HEK293T (cell line): ENCODE measurements around the gene SERPINE1.

Source experiments
- CTCF ChIA-PET: fragments of 350-600 bp; formaldehyde crosslinking; extraction: SDS; loops from one replicate; lab custom pipeline; 2021; ENCODE audit warnings: antibody characterized with exemption, inconsistent platforms; lab: Yijun Ruan, JAX
- POLR2A ChIA-PET: fragments of 350-600 bp; formaldehyde crosslinking; extraction: SDS; loops from one replicate; lab custom pipeline; 2020; ENCODE audit warnings: antibody characterized with exemption, inconsistent platforms; lab: Yijun Ruan, JAX
- DNase-seq: peaks from one replicate; pipeline ENCODE4 v3.0.0; 2012; ENCODE audit warnings: mixed read lengths; ENCODE audit errors: extremely low spot score
- ARNT ChIP-seq: fragments of 450-650 bp; IDR thresholded peaks from 2 replicates; pipeline ENCODE4 v1.6.1; 2017; ENCODE audit warnings: mild to moderate bottlenecking
- BHLHE40 ChIP-seq: fragments of 450-650 bp; IDR thresholded peaks from 2 replicates; pipeline ENCODE4 v1.6.1; 2016; ENCODE audit warnings: mild to moderate bottlenecking, moderate library complexity, borderline replicate concordance
- CTBP1 ChIP-seq: fragments of 450-650 bp; IDR thresholded peaks from 2 replicates; pipeline ENCODE4 v1.6.1; 2016; ENCODE audit warnings: borderline replicate concordance
- ELF4 ChIP-seq: fragments of 450-650 bp; IDR thresholded peaks from 2 replicates; pipeline ENCODE4 v1.6.1; 2017; ENCODE audit warnings: antibody characterized with exemption
- FOXA1 ChIP-seq: fragments of 450-650 bp; IDR thresholded peaks from 2 replicates; pipeline ENCODE4 v1.6.1; 2016; ENCODE audit warnings: mild to moderate bottlenecking
- FOXK2 ChIP-seq: fragments of 450-650 bp; IDR thresholded peaks from 2 replicates; pipeline ENCODE4 v1.6.1; 2016; ENCODE audit warnings: mild to moderate bottlenecking
- FOXM1 ChIP-seq: fragments of 450-650 bp; IDR thresholded peaks from 2 replicates; pipeline ENCODE4 v1.6.1; 2017; ENCODE audit warnings: mild to moderate bottlenecking, borderline replicate concordance
- HDGF ChIP-seq: fragments of 450-650 bp; IDR thresholded peaks from 2 replicates; pipeline ENCODE4 v1.6.1; 2017; ENCODE audit warnings: antibody characterized with exemption, borderline replicate concordance
- L3MBTL2 ChIP-seq: fragments of 450-650 bp; conservative IDR thresholded peaks from 2 replicates; pipeline ENCODE4 v1.6.1; 2016; ENCODE audit warnings: mild to moderate bottlenecking
- LEF1 ChIP-seq: fragments of 450-650 bp; IDR thresholded peaks from 2 replicates; pipeline ENCODE4 v1.6.1; 2017; ENCODE audit warnings: mild to moderate bottlenecking, borderline replicate concordance
- NFRKB ChIP-seq: fragments of 450-650 bp; IDR thresholded peaks from 2 replicates; pipeline ENCODE4 v1.6.1; 2016; ENCODE audit warnings: mild to moderate bottlenecking, moderate library complexity
- SP1 ChIP-seq: fragments of 450-650 bp; IDR thresholded peaks from 2 replicates; pipeline ENCODE4 v1.6.1; 2017
- SUZ12 ChIP-seq: fragments of 450-650 bp; IDR thresholded peaks from 2 replicates; pipeline ENCODE4 v1.6.1; 2016; ENCODE audit warnings: mild to moderate bottlenecking
- TARDBP ChIP-seq: fragments of 450-650 bp; IDR thresholded peaks from 2 replicates; pipeline ENCODE4 v1.6.1; 2016
- ZNF384 ChIP-seq: fragments of 450-650 bp; IDR thresholded peaks from 2 replicates; pipeline ENCODE4 v1.6.1; 2016
- TF ChIP-seq, protein P1 (sequence below): fragments of 450-650 bp; IDR thresholded peaks from 2 replicates; pipeline ENCODE4 v1.6.1; 2016

SERPINE1 gene

GRCh38 chr7:101094791-101095375 is 32.0 kb upstream of the SERPINE1 start:
- peak; percentile 73 for DNase-seq
- TF ChIP-seq ZNF384 (peak; percentile 97), LEF1 (no peak)
- POLR2A ChIA-PET: interaction anchor here (0.7 to 0.9 kb wide), 2 partner anchors 10 to 127 kb away, joined by 3 read pairs; partner anchors contain the start of gene TRIM56
- CTCF ChIA-PET: interaction anchor here (0.5 to 1.9 kb wide), 4 partner anchors 10 to 454 kb away, joined by 4 to 7 read pairs (median 5); partner anchors contain the start of gene TRIM56

DNA sequence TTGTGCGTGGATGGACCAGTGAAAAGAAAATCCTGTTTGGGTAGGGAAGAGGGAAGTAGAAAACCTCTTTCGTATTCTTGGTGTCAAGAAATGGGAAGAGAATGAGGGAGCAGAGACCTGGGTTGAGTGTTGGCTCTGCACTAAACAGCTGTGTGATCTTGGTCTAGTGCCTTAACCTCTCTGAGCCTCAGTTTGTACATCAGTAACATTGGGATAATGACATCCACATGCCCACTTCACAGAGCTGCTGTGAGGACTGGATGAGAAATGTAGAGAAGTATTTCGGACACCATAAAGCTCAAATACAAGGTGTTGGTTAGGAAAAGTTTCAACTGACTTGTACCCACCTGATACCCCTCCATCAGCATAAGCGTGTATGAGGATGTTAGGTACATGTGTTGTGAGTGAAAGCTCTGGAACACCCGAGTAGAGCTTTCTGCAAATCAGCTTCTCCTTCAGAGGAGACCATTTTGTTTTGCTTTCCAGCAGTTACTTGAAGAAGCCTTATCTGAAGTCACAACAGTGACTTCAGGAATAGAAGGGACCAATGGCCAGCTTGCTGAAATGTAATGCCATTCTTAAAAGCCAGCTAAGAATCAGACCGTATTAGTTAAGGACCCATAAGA is 30.5 kb upstream of the SERPINE1 start:
- ChIA-PET POLR2A (interaction anchor here (1.2 to 1.6 kb wide), 2 partner anchors 11 to 12 kb away, joined by 3 to 5 read pairs; partner anchors contain the start of gene TRIM56), CTCF (interaction anchor here (1.1 to 1.9 kb wide), 2 partner anchors 44 to 48 kb away, joined by 3 to 4 read pairs; no protein-coding TSS in a partner anchor)
- no peak for DNase-seq
- no peak for TF ChIP-seq TARDBP
- TF ChIP-seq SUZ12: no peak
- TF ChIP-seq FOXA1: no peak
- TF ChIP-seq ARNT: no peak
- no peak for TF ChIP-seq FOXK2
- no peak for TF ChIP-seq L3MBTL2
- no peak for TF ChIP-seq ZNF384
- no peak for TF ChIP-seq ELF4
- no peak for TF ChIP-seq SP1

DNA sequence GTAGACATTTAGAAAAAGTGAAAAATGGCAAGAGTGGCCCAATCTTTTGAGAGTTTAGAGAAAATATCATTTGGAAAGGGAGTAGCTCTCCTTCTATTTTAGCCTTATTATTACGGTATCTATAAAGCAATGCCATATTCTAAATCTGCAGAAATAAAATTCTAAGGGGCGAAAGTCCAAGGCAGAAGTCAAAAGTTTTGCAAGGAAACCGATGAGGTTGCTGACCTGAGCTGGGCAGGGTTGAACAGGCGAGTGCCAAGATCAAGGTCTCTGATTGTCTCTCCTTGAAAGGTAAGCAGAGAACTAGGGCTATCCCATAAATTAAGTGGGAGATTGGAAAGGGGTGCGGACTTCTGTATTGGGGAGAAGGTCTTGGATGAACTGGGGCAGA is 30.0 kb upstream of the SERPINE1 start:
- CTCF ChIA-PET: interaction anchor here (1.1 to 1.9 kb wide), 2 partner anchors 44 to 47 kb away, joined by 3 to 4 read pairs; no protein-coding TSS in a partner anchor
- DNase-seq: no peak
- no peak for TF ChIP-seq SP1
- TF ChIP-seq, protein P1, sequence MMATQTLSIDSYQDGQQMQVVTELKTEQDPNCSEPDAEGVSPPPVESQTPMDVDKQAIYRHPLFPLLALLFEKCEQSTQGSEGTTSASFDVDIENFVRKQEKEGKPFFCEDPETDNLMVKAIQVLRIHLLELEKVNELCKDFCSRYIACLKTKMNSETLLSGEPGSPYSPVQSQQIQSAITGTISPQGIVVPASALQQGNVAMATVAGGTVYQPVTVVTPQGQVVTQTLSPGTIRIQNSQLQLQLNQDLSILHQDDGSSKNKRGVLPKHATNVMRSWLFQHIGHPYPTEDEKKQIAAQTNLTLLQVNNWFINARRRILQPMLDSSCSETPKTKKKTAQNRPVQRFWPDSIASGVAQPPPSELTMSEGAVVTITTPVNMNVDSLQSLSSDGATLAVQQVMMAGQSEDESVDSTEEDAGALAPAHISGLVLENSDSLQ: no peak
- no peak for TF ChIP-seq NFRKB
- POLR2A ChIA-PET: interaction anchor here (1.2 to 1.6 kb wide), 2 partner anchors 11 kb away, joined by 3 to 5 read pairs; partner anchors contain the start of gene TRIM56

GRCh38 chr7:101097561-101097960 is 29.3 kb upstream of the SERPINE1 start:
- TF ChIP-seq NFRKB (no peak), ELF4 (no peak), FOXK2 (no peak), SP1 (no peak), FOXM1 (no peak), ZNF384 (no peak), CTBP1 (no peak), ARNT (no peak), TARDBP (no peak), LEF1 (no peak), BHLHE40 (no peak), FOXA1 (no peak), HDGF (no peak), SUZ12 (no peak), L3MBTL2 (no peak)
- TF ChIP-seq, protein P1: no peak
- no peak for DNase-seq
- ChIA-PET POLR2A (no interaction called here), CTCF (no interaction called here)

- ChIA-PET CTCF (interaction anchor here (0.8 kb wide), 1 partner anchor 23 kb away, joined by 3 read pairs; no protein-coding TSS in a partner anchor), POLR2A (interaction anchor here (1.0 kb wide), 1 partner anchor 24 kb away, joined by 3 read pairs; no protein-coding TSS in a partner anchor)
- TF ChIP-seq ZNF384: no peak
- no peak for TF ChIP-seq SUZ12
- TF ChIP-seq FOXM1: no peak
- no peak for TF ChIP-seq L3MBTL2
- TF ChIP-seq LEF1: no peak
- no peak for TF ChIP-seq ELF4
- TF ChIP-seq, protein P1: no peak
- TF ChIP-seq FOXA1: no peak
- no peak for TF ChIP-seq FOXK2
- no peak for TF ChIP-seq SP1
- TF ChIP-seq BHLHE40: no peak
- no peak for TF ChIP-seq CTBP1
- no peak for TF ChIP-seq NFRKB
- TF ChIP-seq TARDBP: no peak
- TF ChIP-seq HDGF: no peak
- TF ChIP-seq ARNT: no peak
- peak; percentile 54 for DNase-seq
Observed at GRCh38 chr7:101099969-101100781, 26.7 kb upstream of the SERPINE1 start.
